Measurements from ENCODE around the gene MCUR1. TPM values are rescaled to one million over a fixed set of nuclear protein-coding genes. Genes with fewer than 3 reads are reported as not detected.

The MCUR1 gene
- total and polyA plus RNA-seq, 4 donors = 8.0 to 42.1 (median 20.6) TPM

- 95 to 97% methylated on average over 4 of the region's 4 CpGs for WGBS, 2 donors
- TF ChIP-seq CTCF (IDR thresholded peaks at IDR 0.05; ENCODE audit: control extremely low read depth, extremely low read depth) = no peak
- H3K4me3 ChIP-seq = no peak overlapping the region
- peaks cover 4 to 18% (median 11%) of the 10 kb centered on the region in 5 donors for H3K4me1 ChIP-seq (ENCODE audit: control insufficient read depth in 5 of 5, insufficient read depth in 5 of 5, low read length in 5 of 5)
- ATAC-seq (ENCODE audit: insufficient read depth, low FRiP score) = no peak
- H3K9me3 ChIP-seq (ENCODE audit: control insufficient read depth in 4 of 4, insufficient read depth in 3 of 4, low read length in 3 of 4) = no peaks in the 10 kb centered on the region
- H3K36me3 ChIP-seq (ENCODE audit: control insufficient read depth in 4 of 4, insufficient read depth in 4 of 4, low read length in 4 of 4) = peaks cover 3 to 17% (median 3%) of the 10 kb centered on the region in 4 donors
- H3K9ac ChIP-seq (ENCODE audit: insufficient read depth in 1 of 2, low read length in 2 of 2) = no peak overlapping the region
- H3K27ac ChIP-seq (ENCODE audit: low read depth in 1 of 2, low read length in 1 of 2) = no peak overlapping the region
- DNase-seq = no peak
- no peaks in the 10 kb centered on the region for H3K27me3 ChIP-seq (ENCODE audit: control insufficient read depth in 3 of 3, insufficient read depth in 3 of 3, low read length in 2 of 3)
These were observed 6.7 kb downstream of the MCUR1 start for GRCh38 chr6:13807696-13808095.

GRCh38 chr6:13803581-13803980 lies 10.8 kb downstream of the MCUR1 start:
- H3K36me3 ChIP-seq (ENCODE audit: control insufficient read depth in 4 of 4, insufficient read depth in 4 of 4, low read length in 4 of 4) = peaks cover 8 to 40% (median 13%) of the 10 kb centered on the region in 4 donors
- H3K9ac ChIP-seq (ENCODE audit: insufficient read depth in 1 of 2, low read length in 2 of 2) = no peak overlapping the region
- H3K9me3 ChIP-seq (ENCODE audit: control insufficient read depth in 4 of 4, insufficient read depth in 3 of 4, low read length in 3 of 4) = no peaks in the 10 kb centered on the region
- H3K27me3 ChIP-seq (ENCODE audit: control insufficient read depth in 3 of 3, insufficient read depth in 3 of 3, low read length in 2 of 3) = no peaks in the 10 kb centered on the region
- 96% methylated on average over 4 of the region's 4 CpGs for WGBS, 2 donors
- DNase-seq = no peak
- no peak for TF ChIP-seq CTCF (IDR thresholded peaks at IDR 0.05; ENCODE audit: control extremely low read depth, extremely low read depth)
- no peak overlapping the region for H3K27ac ChIP-seq (ENCODE audit: low read depth in 1 of 2, low read length in 1 of 2)
- no peak for ATAC-seq (ENCODE audit: insufficient read depth, low FRiP score)
- H3K4me1 ChIP-seq (ENCODE audit: control insufficient read depth in 5 of 5, insufficient read depth in 5 of 5, low read length in 5 of 5) = no peaks in the 10 kb centered on the region
- H3K4me3 ChIP-seq = no peak overlapping the region

- no peak for DNase-seq
- no peaks in the 10 kb centered on the region for H3K27me3 ChIP-seq (ENCODE audit: control insufficient read depth in 3 of 3, insufficient read depth in 3 of 3, low read length in 2 of 3)
- H3K36me3 ChIP-seq (ENCODE audit: control insufficient read depth in 4 of 4, insufficient read depth in 4 of 4, low read length in 4 of 4) = peaks cover 6 to 35% (median 12%) of the 10 kb centered on the region in 4 donors
- no peaks in the 10 kb centered on the region for H3K9me3 ChIP-seq (ENCODE audit: control insufficient read depth in 4 of 4, insufficient read depth in 3 of 4, low read length in 3 of 4)
- H3K4me1 ChIP-seq (ENCODE audit: control insufficient read depth in 5 of 5, insufficient read depth in 5 of 5, low read length in 5 of 5) = peaks cover 0 to under 1% (median 0%) of the 10 kb centered on the region in 5 donors
- H3K27ac ChIP-seq (ENCODE audit: low read depth in 1 of 2, low read length in 1 of 2) = no peak overlapping the region
- no peak for TF ChIP-seq CTCF (IDR thresholded peaks at IDR 0.05; ENCODE audit: control extremely low read depth, extremely low read depth)
- no peak overlapping the region for H3K9ac ChIP-seq (ENCODE audit: insufficient read depth in 1 of 2, low read length in 2 of 2)
- 81 to 98% methylated on average over 3 of the region's 3 CpGs for WGBS, 2 donors
- no peak overlapping the region for H3K4me3 ChIP-seq
- ATAC-seq (ENCODE audit: insufficient read depth, low FRiP score) = no peak
These were observed 13.7 kb downstream of the MCUR1 start for GRCh38 chr6:13800615-13801014.

GRCh38 chr6:13796781-13797180 lies 17.6 kb downstream of the MCUR1 start:
- H3K9me3 ChIP-seq (ENCODE audit: control insufficient read depth in 4 of 4, insufficient read depth in 3 of 4, low read length in 3 of 4) = no peaks in the 10 kb centered on the region
- no peak overlapping the region for H3K4me3 ChIP-seq
- no peaks in the 10 kb centered on the region for H3K27me3 ChIP-seq (ENCODE audit: control insufficient read depth in 3 of 3, insufficient read depth in 3 of 3, low read length in 2 of 3)
- DNase-seq (no peak), ATAC-seq (ENCODE audit: insufficient read depth, low FRiP score) (no peak)
- H3K27ac ChIP-seq (ENCODE audit: low read depth in 1 of 2, low read length in 1 of 2) = no peak overlapping the region
- no peak for TF ChIP-seq CTCF (IDR thresholded peaks at IDR 0.05; ENCODE audit: control extremely low read depth, extremely low read depth)
- WGBS, 2 donors = 58 to 74% methylated on average over 1 of the region's 1 CpG
- H3K9ac ChIP-seq (ENCODE audit: insufficient read depth in 1 of 2, low read length in 2 of 2) = no peak overlapping the region
- peaks cover 0 to 12% (median 0%) of the 10 kb centered on the region in 5 donors for H3K4me1 ChIP-seq (ENCODE audit: control insufficient read depth in 5 of 5, insufficient read depth in 5 of 5, low read length in 5 of 5)
- H3K36me3 ChIP-seq (ENCODE audit: control insufficient read depth in 4 of 4, insufficient read depth in 4 of 4, low read length in 4 of 4) = peaks cover 7 to 25% (median 12%) of the 10 kb centered on the region in 4 donors

Measured in lung (tissue), 12 donors.